Kidney (tissue), 14 donors: Measurements from ENCODE around the gene GRIK3. TPM values are rescaled to one million over a fixed set of nuclear protein-coding genes. Genes with fewer than 3 reads are reported as not detected.
A peak's percentile ranks its signal among the peaks of the same experiment; 100 is the strongest.

ENCODE experiments used
- DNase-seq, 5 donors: peaks; one replicate each; pipeline ENCODE4 v3.0.0-alpha.2; 2013 to 2020
- FAIRE-seq: peaks from 2 replicates; lab custom pipeline; 2012; peaks lifted over from hg19 to GRCh38; lab: Jason Lieb, UNC
- H3K27ac ChIP-seq, 2 donors: one replicate each; pipeline ENCODE4 v1.7.0; 2013; ENCODE audit warnings: low read depth in 2 of 2, low read length in 2 of 2, inconsistent platforms in 1 of 2
- H3K27me3 ChIP-seq: one replicate; pipeline ENCODE4 v1.7.1; 2013; ENCODE audit warnings: low read length, inconsistent platforms; ENCODE audit not compliant: control insufficient read depth, insufficient read depth
- H3K36me3 ChIP-seq, 3 donors: one replicate each; pipeline versions ENCODE4 v1.7.0 to v1.7.1; 2013; ENCODE audit warnings: low read length in 3 of 3, control low read depth in 1 of 3, inconsistent platforms in 1 of 3; ENCODE audit not compliant: insufficient read depth in 3 of 3, control insufficient read depth in 2 of 3
- H3K4me1 ChIP-seq, 3 donors: one replicate each; pipeline versions ENCODE4 v1.7.0 to v1.7.1; 2013; ENCODE audit warnings: low read length in 3 of 3, inconsistent platforms in 1 of 3, low read depth in 1 of 3; ENCODE audit not compliant: control insufficient read depth in 2 of 3, insufficient read depth in 2 of 3
- H3K4me3 ChIP-seq, 3 donors: one replicate each; pipeline versions ENCODE4 v1.7.0 to v1.8.1; 2013; ENCODE audit warnings: low read length in 3 of 3, control low read depth in 1 of 3, inconsistent platforms in 1 of 3
- H3K9ac ChIP-seq, 3 donors: one replicate each; pipeline versions ENCODE4 v1.7.0 to v1.7.1; 2013; ENCODE audit warnings: low read length in 3 of 3, control low read depth in 1 of 3, inconsistent platforms in 1 of 3
- H3K9me3 ChIP-seq, 3 donors: one replicate each; pipeline versions ENCODE4 v1.7.0 to v1.7.1; 2013; ENCODE audit warnings: low read length in 3 of 3, control low read depth in 1 of 3, inconsistent platforms in 1 of 3; ENCODE audit not compliant: control insufficient read depth in 2 of 3, insufficient read depth in 1 of 3
- intact Hi-C: fragments of 100-400 bp; cut with DNase I; formaldehyde crosslinking; loops from one replicate; pipeline ENCODE4 v1.11.1; 2022
- polyA plus RNA-seq: library from polyadenylated mRNA; stranded (reverse); fragments of 350-450 nt; fragmentation: Illumina TruSeq; extraction: RNeasy Lipid Tissue Mini Kit (QIAGEN cat#74804); gene quantifications from one replicate; pipeline ENCODE4 v1.2.3, GENCODE V29; 2014; ENCODE audit warnings: low read depth, low replicate concordance; ENCODE audit not compliant: insufficient read depth
- total RNA-seq: library from RNA; stranded (reverse); fragmentation: NEBNext Ultra II Directional; extraction: Animal tissue kit (Norgen Biotek cat#: 25700); gene quantifications from one replicate; pipeline ENCODE4 v1.2.1, GENCODE V29; 2021
- TF ChIP-seq, protein P1 (sequence below): IDR thresholded peaks from 3 replicates; pipeline ENCODE4 v1.5.1; 2012; ENCODE audit warnings: mild to moderate bottlenecking, moderate library complexity, borderline replicate concordance; ENCODE audit not compliant: insufficient read depth; ENCODE audit errors: extremely low read depth
- donor health status: control.
- donor health status: control.
- donor health status: control.
- donor health status: control.
- donor health status: control.
- donor health status: DM: yes; HTN: yes; CAD: no.
- donor health status: Normal renal cell carcinoma (clear cell type).

GRIK3 gene
- total and polyA plus RNA-seq, 2 donors from 2014 or later, result 0.06 to 0.38 TPM

GRCh38 chr1:36772647-36773495, 261.4 kb downstream of the GRIK3 start:
- no peak for FAIRE-seq
- TF ChIP-seq, protein P1, sequence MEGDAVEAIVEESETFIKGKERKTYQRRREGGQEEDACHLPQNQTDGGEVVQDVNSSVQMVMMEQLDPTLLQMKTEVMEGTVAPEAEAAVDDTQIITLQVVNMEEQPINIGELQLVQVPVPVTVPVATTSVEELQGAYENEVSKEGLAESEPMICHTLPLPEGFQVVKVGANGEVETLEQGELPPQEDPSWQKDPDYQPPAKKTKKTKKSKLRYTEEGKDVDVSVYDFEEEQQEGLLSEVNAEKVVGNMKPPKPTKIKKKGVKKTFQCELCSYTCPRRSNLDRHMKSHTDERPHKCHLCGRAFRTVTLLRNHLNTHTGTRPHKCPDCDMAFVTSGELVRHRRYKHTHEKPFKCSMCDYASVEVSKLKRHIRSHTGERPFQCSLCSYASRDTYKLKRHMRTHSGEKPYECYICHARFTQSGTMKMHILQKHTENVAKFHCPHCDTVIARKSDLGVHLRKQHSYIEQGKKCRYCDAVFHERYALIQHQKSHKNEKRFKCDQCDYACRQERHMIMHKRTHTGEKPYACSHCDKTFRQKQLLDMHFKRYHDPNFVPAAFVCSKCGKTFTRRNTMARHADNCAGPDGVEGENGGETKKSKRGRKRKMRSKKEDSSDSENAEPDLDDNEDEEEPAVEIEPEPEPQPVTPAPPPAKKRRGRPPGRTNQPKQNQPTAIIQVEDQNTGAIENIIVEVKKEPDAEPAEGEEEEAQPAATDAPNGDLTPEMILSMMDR, result no peak
- H3K27ac ChIP-seq, result no peak overlapping the region
- H3K27me3 ChIP-seq, result no peaks in the 10 kb centered on the region
- peak in 1 of 5 donors; percentile 40 for DNase-seq
- no peaks in the 10 kb centered on the region for H3K4me1 ChIP-seq
- intact Hi-C loops, result no loop called here
- no peak overlapping the region for H3K9ac ChIP-seq
- no peak overlapping the region for H3K4me3 ChIP-seq
- no peaks in the 10 kb centered on the region for H3K9me3 ChIP-seq
- no peaks in the 10 kb centered on the region for H3K36me3 ChIP-seq

DNA sequence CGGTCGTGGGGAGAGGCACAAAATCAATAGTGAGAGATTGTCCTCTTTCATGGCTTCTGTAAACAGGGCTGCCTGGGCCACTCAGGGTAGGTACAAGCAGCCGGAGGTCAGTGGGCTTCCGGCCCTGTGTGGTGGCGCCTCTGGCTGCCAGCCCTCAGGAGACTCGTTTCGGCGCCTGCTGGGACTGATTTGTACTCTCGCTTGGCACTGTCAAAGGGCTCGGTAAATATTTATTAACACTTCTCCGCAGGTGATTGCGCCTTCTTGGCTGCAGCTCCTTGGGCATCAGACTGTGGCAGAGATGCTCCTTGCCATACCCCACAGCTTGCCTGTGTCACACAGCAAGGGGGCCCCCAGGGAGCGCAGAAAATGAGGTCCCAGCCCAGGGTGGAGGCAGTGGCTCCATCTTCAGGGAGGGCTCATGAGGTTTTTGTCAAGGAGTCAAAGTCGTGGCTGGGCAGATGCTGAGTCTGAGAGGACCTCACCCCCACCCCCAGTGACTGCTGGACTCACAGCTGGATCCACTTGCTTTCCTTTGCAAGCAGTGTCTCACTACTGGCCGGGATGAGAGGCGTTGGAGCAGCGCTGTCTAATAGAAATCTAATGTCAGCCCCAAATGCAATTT, 262.5 kb downstream of the GRIK3 start:
- FAIRE-seq (no peak), DNase-seq (peak in 1 of 5 donors; percentile 23)
- Histone ChIP-seq H3K4me3 (no peak overlapping the region), H3K4me1 (no peaks in the 10 kb centered on the region), H3K9me3 (no peaks in the 10 kb centered on the region), H3K9ac (no peak overlapping the region), H3K27me3 (no peaks in the 10 kb centered on the region), H3K27ac (no peak overlapping the region), H3K36me3 (no peaks in the 10 kb centered on the region)
- intact Hi-C loops, result no loop called here
- TF ChIP-seq, protein P1, result no peak

GRCh38 chr1:36771240-36771639, 263.1 kb downstream of the GRIK3 start:
- Histone ChIP-seq H3K4me3 (no peak overlapping the region), H3K27me3 (no peaks in the 10 kb centered on the region), H3K36me3 (no peaks in the 10 kb centered on the region), H3K9me3 (no peaks in the 10 kb centered on the region), H3K4me1 (no peaks in the 10 kb centered on the region), H3K9ac (no peak overlapping the region), H3K27ac (no peak overlapping the region)
- FAIRE-seq (no peak), DNase-seq (peak in 1 of 5 donors; percentile 39)
- TF ChIP-seq, protein P1, result no peak
- intact Hi-C loops, result no loop called here
